ENCODE data around the gene DCP1A.

DNA sequence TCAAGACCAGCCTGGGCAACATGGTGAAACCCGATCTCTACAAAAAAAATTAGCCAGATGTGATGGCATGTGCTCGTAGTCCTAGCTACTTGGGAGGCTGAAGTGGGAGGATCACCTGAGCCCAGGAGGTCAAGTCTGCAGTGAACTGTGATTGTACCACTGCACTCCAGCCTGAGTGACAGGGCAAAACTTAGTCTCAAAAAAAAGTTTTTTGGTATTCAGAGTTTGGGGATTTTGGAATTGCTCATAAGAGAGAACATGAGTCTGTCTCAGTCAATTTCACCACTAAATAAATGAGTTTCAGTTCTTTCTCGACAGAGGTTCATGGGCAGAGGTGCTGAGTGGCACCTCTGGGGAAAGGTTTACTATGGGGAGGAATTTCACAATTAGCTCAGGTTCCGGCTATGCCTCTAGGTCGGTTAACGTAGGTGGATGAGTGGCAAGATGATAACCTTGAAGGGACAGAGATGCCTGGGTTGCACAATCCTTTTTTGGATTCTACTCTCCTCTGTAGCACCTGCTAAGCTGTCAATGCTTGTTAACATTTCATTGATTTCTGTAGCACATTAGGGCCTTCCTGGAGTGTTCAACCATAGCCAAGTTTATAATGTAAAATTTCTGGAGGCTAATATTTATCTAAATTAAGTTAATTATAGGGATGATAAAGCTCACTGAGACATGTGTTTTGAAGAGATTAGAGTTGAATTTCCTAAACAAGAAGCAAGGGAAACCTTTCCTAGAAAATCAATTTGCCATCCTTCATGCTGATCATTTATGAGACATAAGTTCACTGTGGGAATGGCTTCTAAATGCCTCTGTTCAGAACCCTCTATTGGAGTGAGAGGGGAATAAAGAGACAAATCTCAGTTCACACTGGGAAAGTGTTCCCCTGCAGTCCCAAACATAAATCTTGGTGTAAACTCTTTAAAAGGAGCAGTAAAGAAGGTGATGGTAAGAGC is 37.4 kb upstream of the DCP1A start:
- TF ChIP-seq, protein P1, sequence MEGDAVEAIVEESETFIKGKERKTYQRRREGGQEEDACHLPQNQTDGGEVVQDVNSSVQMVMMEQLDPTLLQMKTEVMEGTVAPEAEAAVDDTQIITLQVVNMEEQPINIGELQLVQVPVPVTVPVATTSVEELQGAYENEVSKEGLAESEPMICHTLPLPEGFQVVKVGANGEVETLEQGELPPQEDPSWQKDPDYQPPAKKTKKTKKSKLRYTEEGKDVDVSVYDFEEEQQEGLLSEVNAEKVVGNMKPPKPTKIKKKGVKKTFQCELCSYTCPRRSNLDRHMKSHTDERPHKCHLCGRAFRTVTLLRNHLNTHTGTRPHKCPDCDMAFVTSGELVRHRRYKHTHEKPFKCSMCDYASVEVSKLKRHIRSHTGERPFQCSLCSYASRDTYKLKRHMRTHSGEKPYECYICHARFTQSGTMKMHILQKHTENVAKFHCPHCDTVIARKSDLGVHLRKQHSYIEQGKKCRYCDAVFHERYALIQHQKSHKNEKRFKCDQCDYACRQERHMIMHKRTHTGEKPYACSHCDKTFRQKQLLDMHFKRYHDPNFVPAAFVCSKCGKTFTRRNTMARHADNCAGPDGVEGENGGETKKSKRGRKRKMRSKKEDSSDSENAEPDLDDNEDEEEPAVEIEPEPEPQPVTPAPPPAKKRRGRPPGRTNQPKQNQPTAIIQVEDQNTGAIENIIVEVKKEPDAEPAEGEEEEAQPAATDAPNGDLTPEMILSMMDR (IDR thresholded peaks at IDR 0.05) = no peak
- TF ChIP-seq EP300 (IDR thresholded peaks at IDR 0.05) = no peak
- TF ChIP-seq POLR2A (IDR thresholded peaks at IDR 0.05) = no peak

Measured in ovary (tissue), 3 donors.